GM12801 (cell line): ENCODE data around the gene CATSPERZ.

Experiments used
- TF ChIP-seq, protein P1 (sequence below): IDR thresholded peaks from one replicate; pipeline ENCODE4 v1.5.1; 2011; ENCODE audit warnings: control low read depth; ENCODE audit not compliant: insufficient read length; ENCODE audit errors: extremely low read depth

Gene CATSPERZ

DNA sequence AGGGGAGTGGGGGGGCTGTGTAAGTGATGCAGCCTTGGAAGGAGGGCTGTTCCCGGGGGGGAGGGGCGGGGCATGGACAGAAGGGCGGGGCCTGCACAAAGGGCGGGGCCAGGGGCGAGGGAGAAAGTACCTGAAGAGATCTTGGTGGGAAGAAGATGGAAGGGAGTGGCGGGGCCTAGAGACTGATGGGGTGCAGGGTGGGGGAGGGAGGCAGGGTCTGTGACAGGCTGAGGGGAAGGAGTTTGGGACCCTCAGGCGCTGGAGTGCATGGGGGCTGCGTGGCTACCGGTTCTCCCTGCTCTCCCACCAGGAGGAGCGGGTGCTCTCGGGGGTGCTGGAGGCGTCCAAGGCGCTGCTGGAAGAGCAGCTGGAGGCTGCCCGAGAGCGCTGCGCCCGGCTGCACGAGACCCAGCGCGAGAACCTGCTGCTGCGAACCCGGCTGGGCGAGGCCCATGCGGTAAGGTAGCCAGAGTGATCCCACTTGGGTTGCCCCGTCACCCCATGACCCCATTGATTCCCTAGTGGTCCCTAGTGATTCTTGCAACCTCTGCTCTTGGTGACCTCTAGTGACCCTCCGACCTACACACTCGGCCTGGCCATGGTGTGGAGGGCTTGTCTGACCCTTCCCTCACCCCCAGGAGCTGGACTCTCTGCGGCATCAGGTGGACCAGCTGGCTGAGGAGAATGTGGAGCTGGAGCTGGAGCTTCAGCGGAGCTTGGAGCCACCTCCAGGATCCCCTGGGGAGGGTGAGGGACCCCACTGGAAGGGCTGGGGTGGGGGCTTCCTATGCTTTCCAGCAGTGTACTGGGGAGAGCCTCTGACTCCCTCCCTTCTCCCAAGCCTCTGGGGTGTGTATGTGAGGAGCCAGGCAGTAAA, 42.9 kb downstream of the CATSPERZ start:
- TF ChIP-seq, protein P1, sequence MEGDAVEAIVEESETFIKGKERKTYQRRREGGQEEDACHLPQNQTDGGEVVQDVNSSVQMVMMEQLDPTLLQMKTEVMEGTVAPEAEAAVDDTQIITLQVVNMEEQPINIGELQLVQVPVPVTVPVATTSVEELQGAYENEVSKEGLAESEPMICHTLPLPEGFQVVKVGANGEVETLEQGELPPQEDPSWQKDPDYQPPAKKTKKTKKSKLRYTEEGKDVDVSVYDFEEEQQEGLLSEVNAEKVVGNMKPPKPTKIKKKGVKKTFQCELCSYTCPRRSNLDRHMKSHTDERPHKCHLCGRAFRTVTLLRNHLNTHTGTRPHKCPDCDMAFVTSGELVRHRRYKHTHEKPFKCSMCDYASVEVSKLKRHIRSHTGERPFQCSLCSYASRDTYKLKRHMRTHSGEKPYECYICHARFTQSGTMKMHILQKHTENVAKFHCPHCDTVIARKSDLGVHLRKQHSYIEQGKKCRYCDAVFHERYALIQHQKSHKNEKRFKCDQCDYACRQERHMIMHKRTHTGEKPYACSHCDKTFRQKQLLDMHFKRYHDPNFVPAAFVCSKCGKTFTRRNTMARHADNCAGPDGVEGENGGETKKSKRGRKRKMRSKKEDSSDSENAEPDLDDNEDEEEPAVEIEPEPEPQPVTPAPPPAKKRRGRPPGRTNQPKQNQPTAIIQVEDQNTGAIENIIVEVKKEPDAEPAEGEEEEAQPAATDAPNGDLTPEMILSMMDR: no peak

- TF ChIP-seq, protein P1: no peak
Observed at GRCh38 chr11:64343767-64344559, 43.8 kb downstream of the CATSPERZ start.

DNA sequence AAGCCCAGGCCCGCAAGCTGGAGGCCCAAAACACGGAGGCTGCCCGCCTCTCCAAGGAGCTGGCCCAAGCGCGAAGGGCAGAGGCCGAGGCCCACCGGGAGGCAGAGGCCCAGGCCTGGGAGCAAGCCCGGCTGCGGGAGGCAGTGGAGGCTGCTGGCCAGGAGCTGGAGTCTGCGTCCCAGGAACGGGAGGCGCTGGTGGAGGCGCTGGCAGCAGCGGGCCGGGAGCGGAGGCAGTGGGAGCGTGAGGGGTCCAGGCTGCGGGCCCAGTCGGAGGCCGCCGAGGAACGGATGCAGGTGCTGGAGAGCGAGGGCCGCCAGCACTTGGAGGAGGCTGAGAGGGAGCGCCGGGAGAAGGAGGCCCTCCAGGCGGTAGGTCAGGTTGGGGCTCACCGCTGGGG, 44.6 kb downstream of the CATSPERZ start:
- TF ChIP-seq, protein P1: no peak

- TF ChIP-seq, protein P1: no peak
Observed at GRCh38 chr11:64347193-64347867, 47.2 kb downstream of the CATSPERZ start.

DNA sequence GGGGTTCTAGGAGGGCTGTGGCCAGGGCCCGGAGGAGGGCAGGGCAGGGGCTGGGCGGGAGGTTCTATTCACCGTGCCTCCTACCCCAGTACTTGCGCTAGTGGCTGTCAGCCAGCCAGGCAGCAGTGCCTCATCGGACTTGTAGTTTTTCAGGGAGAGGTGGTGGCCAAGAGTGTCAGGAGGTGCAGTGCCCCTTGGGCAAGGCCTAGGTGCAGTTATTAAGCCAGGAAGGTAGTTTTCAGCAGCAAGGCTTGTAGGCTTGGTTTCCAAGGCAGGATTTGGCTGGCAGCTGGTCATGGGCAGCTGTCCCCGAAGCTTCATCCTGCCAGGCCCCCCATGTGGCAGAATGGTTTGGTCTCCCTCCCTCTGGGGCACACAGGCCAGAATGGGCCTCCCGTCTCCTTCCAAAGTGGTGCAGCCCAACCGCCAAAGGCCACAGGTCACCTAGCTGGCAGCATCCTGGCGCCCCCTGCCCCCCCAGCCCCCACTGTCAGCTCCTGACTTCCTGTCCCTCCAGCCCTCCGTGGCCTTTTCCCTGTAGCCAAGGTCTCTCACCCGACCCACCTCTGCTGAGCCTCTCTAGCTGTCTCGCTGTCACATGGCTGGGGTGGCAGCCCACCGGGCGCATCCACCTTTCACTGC, 48.3 kb downstream of the CATSPERZ start:
- TF ChIP-seq, protein P1: no peak

GRCh38 chr11:64349025-64349387, 48.8 kb downstream of the CATSPERZ start:
- TF ChIP-seq, protein P1: no peak
